IPS-NIHi7 (cell line): ENCODE data around the gene ZSWIM5.

Experiments used
- DNase-seq: peaks from one replicate; pipeline ENCODE4 v3.0.0; 2012; ENCODE audit warnings: mixed read lengths; ENCODE audit errors: extremely low spot score

ZSWIM5 gene

DNA sequence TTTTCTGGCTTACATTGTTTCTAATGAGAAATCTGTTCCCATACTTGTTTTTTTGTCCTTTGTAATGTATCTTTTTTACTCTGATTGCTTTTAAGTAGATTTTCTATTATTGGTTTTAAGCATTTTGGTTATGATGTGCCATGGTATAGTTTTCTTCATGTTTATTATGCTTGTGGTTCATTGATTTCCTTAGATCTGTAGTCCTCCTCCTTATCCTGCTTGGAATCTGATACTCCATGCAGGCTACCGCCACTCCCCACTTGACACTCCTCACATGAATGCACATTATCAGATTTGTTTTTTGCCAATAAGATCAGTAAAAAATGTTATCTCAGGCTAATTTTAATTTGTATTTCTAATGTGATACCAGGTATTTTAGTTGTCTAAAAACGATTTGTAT is 173.6 kb downstream of the ZSWIM5 start:
- DNase-seq: no peak

DNA sequence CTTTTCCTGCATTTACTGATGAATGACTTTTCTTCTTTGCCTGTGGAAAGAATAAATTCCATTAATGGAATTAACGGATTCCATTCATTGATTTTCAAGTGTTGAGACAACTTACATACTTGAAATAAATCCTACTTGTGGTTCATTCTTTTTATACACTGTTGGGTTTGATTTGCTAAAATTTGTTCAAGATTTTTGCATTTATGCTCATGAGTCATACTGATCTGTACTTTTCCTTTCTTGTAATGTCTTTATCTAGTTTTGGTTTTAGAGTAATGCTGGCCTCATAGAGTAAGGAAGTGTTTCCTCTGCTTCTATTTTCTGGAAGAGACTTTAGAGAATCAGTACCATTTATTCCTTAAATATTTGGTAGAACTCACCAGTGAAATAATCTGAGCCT is 180.0 kb downstream of the ZSWIM5 start:
- no peak for DNase-seq

- DNase-seq: no peak
Observed at GRCh38 chr1:45023663-45024062, 182.7 kb downstream of the ZSWIM5 start.

DNA sequence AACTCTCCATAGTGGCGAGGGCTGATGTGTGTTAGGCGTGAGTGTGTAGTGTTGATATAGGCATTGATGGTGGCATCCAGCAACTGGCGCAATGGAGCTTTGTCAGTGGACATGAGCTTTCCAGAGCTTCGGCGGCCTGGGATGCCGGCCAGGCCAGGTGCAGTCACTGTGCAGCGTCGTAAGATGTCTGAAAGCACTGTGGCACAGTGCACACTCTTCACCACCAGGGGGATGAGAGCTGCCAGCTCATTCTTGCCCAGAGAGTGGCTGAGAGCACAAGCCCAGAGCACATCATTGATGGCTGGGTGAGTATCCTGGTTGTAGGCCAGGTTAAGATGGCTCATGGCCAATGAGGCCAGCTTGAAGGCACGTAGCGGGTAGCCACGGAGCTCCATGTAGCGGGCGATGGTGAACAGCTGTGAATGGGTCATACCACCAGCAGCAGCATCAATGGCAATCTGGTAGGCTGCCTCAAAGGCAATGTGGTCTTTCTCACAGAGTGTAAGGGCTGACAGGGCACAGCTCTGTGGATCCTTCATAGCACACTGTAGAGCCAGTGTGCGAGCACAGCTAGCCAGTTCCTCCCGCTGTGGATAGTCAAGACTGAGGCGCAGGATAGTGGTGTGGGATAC is 187.7 kb downstream of the ZSWIM5 start:
- DNase-seq: peak; percentile 63

- DNase-seq: no peak
Observed at GRCh38 chr1:45016767-45017166, 189.6 kb downstream of the ZSWIM5 start.

- no peak for DNase-seq
Observed at GRCh38 chr1:45016090-45016697, 190.2 kb downstream of the ZSWIM5 start.

- DNase-seq: no peak
Observed at GRCh38 chr1:45015683-45016082, 190.7 kb downstream of the ZSWIM5 start.

- peak; percentile 80 for DNase-seq
Observed at GRCh38 chr1:45014321-45015028, 191.9 kb downstream of the ZSWIM5 start.

- no peak for DNase-seq
Observed at GRCh38 chr1:45013551-45014209, 192.7 kb downstream of the ZSWIM5 start.

- DNase-seq: peak; percentile 60
Observed at GRCh38 chr1:45012639-45013278, 193.6 kb downstream of the ZSWIM5 start.

DNA sequence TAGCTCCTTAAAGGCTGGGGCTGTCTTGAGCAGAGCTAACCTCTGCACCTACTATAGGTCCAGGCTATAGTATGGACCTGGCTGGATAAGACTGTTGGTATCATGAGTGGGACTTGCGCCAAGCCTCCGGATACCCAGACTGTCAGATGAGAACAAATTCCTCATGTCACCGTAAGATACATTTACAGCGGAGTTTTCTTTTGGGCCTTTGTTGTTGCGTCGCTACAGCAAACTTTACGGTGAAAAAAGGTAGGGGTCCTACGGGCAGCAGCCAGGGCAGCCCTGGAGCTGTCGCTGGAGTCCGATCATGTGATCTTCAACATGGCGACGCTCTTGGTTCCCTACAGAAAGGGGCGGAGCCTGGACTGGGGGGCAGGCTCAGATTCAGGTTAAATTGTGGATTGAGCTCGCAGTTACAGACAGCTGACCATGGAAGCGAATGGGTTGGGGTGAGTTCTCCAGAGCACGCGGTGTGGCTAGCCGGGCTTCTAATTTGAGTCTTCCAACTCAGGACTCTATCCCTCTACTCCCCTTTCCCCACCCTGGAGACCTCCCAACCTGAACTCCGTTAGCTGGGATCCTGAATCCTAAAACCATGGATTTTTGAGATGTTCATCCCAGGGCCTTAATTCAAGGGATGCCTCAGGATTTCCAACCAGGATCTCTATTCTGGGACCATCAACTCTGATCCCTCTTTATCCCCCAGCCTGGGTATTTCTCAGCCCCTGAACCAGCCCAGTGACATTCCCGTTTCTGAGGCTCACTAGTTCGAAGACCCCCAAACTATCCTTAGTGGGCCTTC is 194.4 kb downstream of the ZSWIM5 start, which contains the start of gene UROD:
UROD (plus strand) TSS at position 418 of the 802 bp plus-strand sequence; CDS start at position 430, 12 bp downstream.
- DNase-seq: peak; percentile 97

- DNase-seq: peak; percentile 79
Observed at GRCh38 chr1:45010855-45011811, 195.3 kb downstream of the ZSWIM5 start, which contains the start of gene HECTD3. Gene HECTD3, minus strand, starts transcription at chr1:45011324. Its CDS starts 67 bp downstream, at chr1:45011257.

GRCh38 chr1:45009956-45010854 is 196.2 kb downstream of the ZSWIM5 start:
- DNase-seq: peak; percentile 48

GRCh38 chr1:45009296-45009865 is 197.0 kb downstream of the ZSWIM5 start:
- no peak for DNase-seq

DNA sequence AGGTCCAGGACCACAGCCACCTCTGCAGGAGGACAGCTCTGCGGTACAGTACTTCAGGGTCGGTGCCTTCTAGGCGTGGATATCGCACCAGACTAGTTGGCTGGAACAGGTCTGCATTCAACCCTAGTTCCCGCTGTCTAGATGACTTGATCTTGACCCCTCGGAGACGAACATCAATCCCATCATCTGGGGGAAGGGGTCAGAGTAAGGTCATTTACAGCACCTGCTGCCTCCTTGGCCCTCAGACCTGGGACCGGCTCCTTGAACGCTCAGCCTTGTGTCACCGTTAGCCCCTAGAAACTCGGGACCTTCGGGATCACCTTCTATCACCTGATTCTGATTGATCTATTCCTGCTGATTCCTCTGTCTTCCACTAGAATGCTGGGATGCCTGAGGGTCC is 197.9 kb downstream of the ZSWIM5 start:
- DNase-seq: no peak

DNA sequence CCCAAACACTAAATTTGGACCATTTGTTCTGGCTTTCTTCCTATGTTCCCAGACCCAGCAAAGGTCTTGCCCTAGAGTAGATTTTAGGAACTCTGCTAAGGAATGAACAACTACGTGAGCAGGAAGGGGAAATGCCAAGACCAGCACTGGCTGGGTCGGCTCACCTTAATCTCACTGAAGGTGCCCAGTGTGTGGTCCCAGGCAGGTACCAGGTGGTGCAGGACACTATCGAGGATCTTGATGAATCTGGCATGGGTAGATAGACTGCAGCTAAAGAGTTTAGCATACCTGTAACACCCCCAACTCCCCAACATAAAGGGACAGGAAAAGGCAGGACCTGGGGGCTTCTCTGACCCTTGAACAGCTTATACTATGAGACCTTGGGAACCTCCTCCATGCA is 198.3 kb downstream of the ZSWIM5 start:
- DNase-seq: no peak

- DNase-seq: no peak
Observed at GRCh38 chr1:45007311-45007710, 199.1 kb downstream of the ZSWIM5 start.

- DNase-seq: no peak
Observed at GRCh38 chr1:45005761-45006160, 200.6 kb downstream of the ZSWIM5 start.
